Right atrium auricular region (tissue), 2 donors: ENCODE results near the gene PRPSAP1. TPM values are rescaled to one million over a fixed set of nuclear protein-coding genes. Genes with fewer than 3 reads are reported as not detected.

ENCODE experiments used
- DNase-seq: peaks from one replicate; pipeline ENCODE4 v3.0.0-alpha.2; 2019; ENCODE audit warnings: low spot score
- H3K27ac ChIP-seq, 2 donors: fragments of 200-600 bp; sonication (generic); 1 replicate in 1 of 2; 2 replicates in 1 of 2; pipeline ENCODE4 v1.5.1; 2016 to 2019
- H3K27me3 ChIP-seq, 2 donors: fragments of 200-600 bp; sonication (generic); one replicate each; pipeline versions ENCODE4 v1.5.1 to v1.6.0; 2017 to 2019
- H3K36me3 ChIP-seq: fragments of 200-600 bp; sonication (generic); one replicate; pipeline ENCODE4 v1.5.1; 2016
- H3K4me1 ChIP-seq, 2 donors: fragments of 200-600 bp; sonication (generic); one replicate each; pipeline versions ENCODE4 v1.5.1 to v1.6.0; 2017 to 2019
- H3K4me3 ChIP-seq, 2 donors: fragments of 200-600 bp; sonication (generic); 1 replicate in 1 of 2; 2 replicates in 1 of 2; pipeline ENCODE4 v1.5.1; 2017 to 2019; ENCODE audit warnings: mild to moderate bottlenecking in 1 of 2, moderate library complexity in 1 of 2
- H3K9me3 ChIP-seq, 2 donors: fragments of 200-600 bp; sonication (generic); one replicate each; pipeline ENCODE4 v1.5.1; 2019
- CTCF ChIP-seq, 2 donors: fragments of 200-600 bp; sonication (generic); IDR thresholded peaks; one replicate each; pipeline ENCODE4 v1.5.1; 2019; ENCODE audit warnings: antibody characterized with exemption in 2 of 2
- total RNA-seq, 2 donors: library from RNA; depleted of rRNA; stranded (reverse); fragments of >200 nt; gene quantifications; one replicate each; pipeline ENCODE4 v1.1.0, GENCODE V29; 2016

The PRPSAP1 gene
- total RNA-seq, 2 donors from 2014 or later = 33.7 to 34.0 TPM

- no peaks in the 10 kb centered on the region for H3K9me3 ChIP-seq
- H3K4me1 ChIP-seq = peaks cover 0 to 39% of the 10 kb centered on the region in 2 donors
- no peak overlapping the region for H3K4me3 ChIP-seq
- no peaks in the 10 kb centered on the region for H3K27me3 ChIP-seq
- TF ChIP-seq CTCF (IDR thresholded peaks at IDR 0.05) = no peak
- no peak for DNase-seq
- no peak overlapping the region for H3K27ac ChIP-seq
- no peaks in the 10 kb centered on the region for H3K36me3 ChIP-seq
Measured at GRCh38 chr17:76379646-76380376, 26.1 kb upstream of the PRPSAP1 start.

- TF ChIP-seq CTCF (IDR thresholded peaks at IDR 0.05) = no peak
- H3K4me3 ChIP-seq = no peak overlapping the region
- H3K27me3 ChIP-seq = no peaks in the 10 kb centered on the region
- H3K4me1 ChIP-seq = peaks cover 0 to 36% of the 10 kb centered on the region in 2 donors
- no peak for DNase-seq
- H3K27ac ChIP-seq = no peak overlapping the region
- H3K9me3 ChIP-seq = no peaks in the 10 kb centered on the region
- no peaks in the 10 kb centered on the region for H3K36me3 ChIP-seq
Measured at GRCh38 chr17:76379275-76379641, 25.5 kb upstream of the PRPSAP1 start.

GRCh38 chr17:76378548-76379274, 25.0 kb upstream of the PRPSAP1 start:
- DNase-seq = no peak
- H3K27me3 ChIP-seq = no peaks in the 10 kb centered on the region
- no peak overlapping the region for H3K27ac ChIP-seq
- H3K36me3 ChIP-seq = no peaks in the 10 kb centered on the region
- no peak overlapping the region for H3K4me3 ChIP-seq
- no peak for TF ChIP-seq CTCF (IDR thresholded peaks at IDR 0.05)
- peaks cover 0 to 36% of the 10 kb centered on the region in 2 donors for H3K4me1 ChIP-seq
- H3K9me3 ChIP-seq = no peaks in the 10 kb centered on the region

- no peaks in the 10 kb centered on the region for H3K27me3 ChIP-seq
- H3K9me3 ChIP-seq = no peaks in the 10 kb centered on the region
- H3K36me3 ChIP-seq = no peaks in the 10 kb centered on the region
- DNase-seq = no peak
- peaks cover 0 to 20% of the 10 kb centered on the region in 2 donors for H3K4me1 ChIP-seq
- no peak overlapping the region for H3K27ac ChIP-seq
- no peak for TF ChIP-seq CTCF (IDR thresholded peaks at IDR 0.05)
- no peak overlapping the region for H3K4me3 ChIP-seq
Measured at GRCh38 chr17:76376318-76377133, 22.8 kb upstream of the PRPSAP1 start.

- Histone ChIP-seq H3K4me3 (no peak overlapping the region), H3K36me3 (no peaks in the 10 kb centered on the region), H3K4me1 (peaks cover 0 to 42% of the 10 kb centered on the region in 2 donors), H3K9me3 (no peaks in the 10 kb centered on the region), H3K27me3 (no peaks in the 10 kb centered on the region), H3K27ac (no peak overlapping the region)
- no peak for DNase-seq
- no peak for TF ChIP-seq CTCF (IDR thresholded peaks at IDR 0.05)
Measured at GRCh38 chr17:76371656-76372628, 18.2 kb upstream of the PRPSAP1 start.
